ENCODE measurements around the gene CAMTA1. TPM values are rescaled to one million over a fixed set of nuclear protein-coding genes. Genes with fewer than 3 reads are reported as not detected.
A peak's percentile ranks its signal among the peaks of the same experiment; 100 is the strongest.

Gene CAMTA1
- polyA plus RNA-seq, 1 of the 3 experiments (the other 2 are of a cell fraction), result 63.1 TPM

DNA sequence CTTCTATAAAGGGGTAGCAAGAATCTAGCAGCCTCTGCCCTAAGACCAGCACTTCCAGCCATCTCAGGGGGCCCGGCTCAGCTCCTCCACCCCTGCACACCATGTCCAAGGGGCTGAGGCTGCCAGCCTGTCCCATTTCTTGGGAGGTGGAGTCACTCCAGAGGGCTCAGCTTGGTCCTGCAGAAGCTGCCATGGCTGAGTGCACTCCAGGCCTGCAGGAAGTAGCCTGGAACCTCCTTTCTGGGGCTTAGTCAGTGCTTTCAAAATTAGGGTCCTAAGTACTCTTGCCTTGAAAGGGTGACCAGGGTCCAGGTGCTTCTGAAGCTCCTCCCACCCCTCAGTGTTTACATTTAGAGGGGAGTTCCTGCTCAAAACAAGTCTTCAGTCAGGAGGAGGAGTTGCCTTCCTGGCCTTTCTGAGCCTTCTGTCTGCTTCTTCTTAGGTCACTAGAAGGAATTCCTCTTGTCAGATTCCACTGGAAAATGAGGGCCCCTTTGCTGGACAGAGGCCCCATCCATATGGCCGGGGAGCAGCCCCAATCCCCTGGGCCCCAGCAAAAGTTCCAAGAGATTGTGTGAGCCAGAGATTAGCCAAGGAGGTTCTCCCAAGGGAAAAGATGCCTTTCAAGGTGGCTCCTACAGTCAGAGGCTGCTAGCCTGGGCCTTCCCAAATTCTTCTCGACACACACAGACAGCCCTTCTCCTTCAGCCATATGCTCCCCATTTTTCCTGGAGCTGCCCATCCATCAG lies 857.7 kb downstream of the CAMTA1 start:
- TF ChIP-seq, protein P1, sequence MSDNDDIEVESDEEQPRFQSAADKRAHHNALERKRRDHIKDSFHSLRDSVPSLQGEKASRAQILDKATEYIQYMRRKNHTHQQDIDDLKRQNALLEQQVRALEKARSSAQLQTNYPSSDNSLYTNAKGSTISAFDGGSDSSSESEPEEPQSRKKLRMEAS (IDR thresholded peaks at IDR 0.05; ENCODE audit: low read depth), result no peak
- no peak for TF ChIP-seq GATA2 (CRISPR knock-in tag; IDR thresholded peaks at IDR 0.05)
- TF ChIP-seq RAD21 (IDR thresholded peaks at IDR 0.05; ENCODE audit: low read length), result no peak
- TF ChIP-seq, protein P2, sequence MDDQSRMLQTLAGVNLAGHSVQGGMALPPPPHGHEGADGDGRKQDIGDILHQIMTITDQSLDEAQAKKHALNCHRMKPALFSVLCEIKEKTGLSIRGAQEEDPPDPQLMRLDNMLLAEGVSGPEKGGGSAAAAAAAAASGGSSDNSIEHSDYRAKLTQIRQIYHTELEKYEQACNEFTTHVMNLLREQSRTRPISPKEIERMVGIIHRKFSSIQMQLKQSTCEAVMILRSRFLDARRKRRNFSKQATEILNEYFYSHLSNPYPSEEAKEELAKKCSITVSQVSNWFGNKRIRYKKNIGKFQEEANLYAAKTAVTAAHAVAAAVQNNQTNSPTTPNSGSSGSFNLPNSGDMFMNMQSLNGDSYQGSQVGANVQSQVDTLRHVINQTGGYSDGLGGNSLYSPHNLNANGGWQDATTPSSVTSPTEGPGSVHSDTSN (IDR thresholded peaks at IDR 0.05), result no peak
- TF ChIP-seq, protein P3, sequence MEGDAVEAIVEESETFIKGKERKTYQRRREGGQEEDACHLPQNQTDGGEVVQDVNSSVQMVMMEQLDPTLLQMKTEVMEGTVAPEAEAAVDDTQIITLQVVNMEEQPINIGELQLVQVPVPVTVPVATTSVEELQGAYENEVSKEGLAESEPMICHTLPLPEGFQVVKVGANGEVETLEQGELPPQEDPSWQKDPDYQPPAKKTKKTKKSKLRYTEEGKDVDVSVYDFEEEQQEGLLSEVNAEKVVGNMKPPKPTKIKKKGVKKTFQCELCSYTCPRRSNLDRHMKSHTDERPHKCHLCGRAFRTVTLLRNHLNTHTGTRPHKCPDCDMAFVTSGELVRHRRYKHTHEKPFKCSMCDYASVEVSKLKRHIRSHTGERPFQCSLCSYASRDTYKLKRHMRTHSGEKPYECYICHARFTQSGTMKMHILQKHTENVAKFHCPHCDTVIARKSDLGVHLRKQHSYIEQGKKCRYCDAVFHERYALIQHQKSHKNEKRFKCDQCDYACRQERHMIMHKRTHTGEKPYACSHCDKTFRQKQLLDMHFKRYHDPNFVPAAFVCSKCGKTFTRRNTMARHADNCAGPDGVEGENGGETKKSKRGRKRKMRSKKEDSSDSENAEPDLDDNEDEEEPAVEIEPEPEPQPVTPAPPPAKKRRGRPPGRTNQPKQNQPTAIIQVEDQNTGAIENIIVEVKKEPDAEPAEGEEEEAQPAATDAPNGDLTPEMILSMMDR (IDR thresholded peaks at IDR 0.05), result no peak
- no peak for TF ChIP-seq FOSL2 (IDR thresholded peaks at IDR 0.05; ENCODE audit: borderline replicate concordance, low read depth)
- TF ChIP-seq FOXJ3 (CRISPR knock-in tag; IDR thresholded peaks at IDR 0.05), result no peak
- TF ChIP-seq MEF2A (IDR thresholded peaks at IDR 0.05; ENCODE audit: borderline replicate concordance, low read depth), result no peak
- WGBS (ENCODE audit: low lambda C conversion rate), result 67% methylated on average over 3 of the region's 3 CpGs
- no peaks in the 10 kb centered on the region for H3K9me3 ChIP-seq
- H3K9me2 ChIP-seq, result no peaks in the 10 kb centered on the region
- CTCF ChIA-PET, result interaction anchor here (0.8 to 2.8 kb wide), 13 partner anchors 10 to 915 kb away, joined by 3 to 18 read pairs (median 7); no protein-coding TSS in a partner anchor
- no peak overlapping the region for H3K4me3 ChIP-seq (ENCODE audit: low read depth in 2 of 2, low read length in 1 of 2)
- peaks cover 0 to 65% of the 10 kb centered on the region in 2 experiments; a peak in 1 of 4 replicates for H3K4me1 ChIP-seq (ENCODE audit: control insufficient read depth in 1 of 2, insufficient read depth in 2 of 2, low read depth in 1 of 2, low read length in 1 of 2)
- H3K79me2 ChIP-seq (ENCODE audit: insufficient read depth), result no peaks in the 10 kb centered on the region
- no peaks in the 10 kb centered on the region for H4K20me1 ChIP-seq (ENCODE audit: insufficient read depth)
- no peak for DNase-seq
- H3F3A ChIP-seq (replicated peaks; ENCODE audit: insufficient read depth), result no peaks in the 10 kb centered on the region
- H3K36me3 ChIP-seq (replicated peaks in 1 of 2; ENCODE audit: control insufficient read depth in 1 of 2, insufficient read depth in 2 of 2, low read length in 1 of 2), result no peaks in the 10 kb centered on the region
- POLR2A ChIA-PET, result no interaction called here
- no peak overlapping the region for H3K9ac ChIP-seq
- H3K27me3 ChIP-seq (ENCODE audit: insufficient read depth), result no peaks in the 10 kb centered on the region
- H3K27ac ChIP-seq (ENCODE audit: low read depth in 2 of 2, low read length in 1 of 2), result peak overlapping the region in 1 of 2 experiments; percentile 81; a peak in 2 of 4 replicates
- H2AFZ ChIP-seq (ENCODE audit: low read depth), result no peak overlapping the region
- H3K4me2 ChIP-seq, result no peak overlapping the region

DNA sequence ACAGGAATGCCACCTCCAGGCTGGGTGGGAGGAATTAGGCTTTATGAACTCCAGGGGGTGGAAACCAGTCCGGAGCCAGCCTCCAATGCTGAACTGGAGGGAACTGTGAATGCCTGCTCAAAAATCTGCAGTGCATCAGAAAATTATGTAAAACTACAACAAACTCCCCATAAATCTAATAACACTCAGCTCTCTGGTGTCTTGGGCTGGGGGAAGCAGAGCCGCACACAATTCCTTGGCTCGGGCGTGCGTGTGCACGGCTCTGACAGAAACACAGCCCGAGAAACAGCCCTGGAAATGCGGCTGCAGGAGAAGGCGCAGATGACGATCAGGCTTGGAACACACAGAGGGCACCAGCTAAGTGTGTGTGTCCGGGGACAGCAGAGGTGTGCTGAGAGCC lies 858.3 kb downstream of the CAMTA1 start:
- Histone ChIP-seq H4K20me1 (ENCODE audit: insufficient read depth) (no peaks in the 10 kb centered on the region), H3K9me3 (no peaks in the 10 kb centered on the region), H3K4me3 (ENCODE audit: low read depth in 2 of 2, low read length in 1 of 2) (no peak overlapping the region), H3K4me2 (no peak overlapping the region), H3K4me1 (ENCODE audit: control insufficient read depth in 1 of 2, insufficient read depth in 2 of 2, low read depth in 1 of 2, low read length in 1 of 2) (peaks cover 0 to 64% of the 10 kb centered on the region in 2 experiments; a peak in 1 of 4 replicates), H3F3A (replicated peaks; ENCODE audit: insufficient read depth) (no peaks in the 10 kb centered on the region), H3K27ac (ENCODE audit: low read depth in 2 of 2, low read length in 1 of 2) (peak overlapping the region in 1 of 2 experiments; percentile 81; a peak in 2 of 4 replicates), H3K9ac (no peak overlapping the region), H3K27me3 (ENCODE audit: insufficient read depth) (no peaks in the 10 kb centered on the region), H3K36me3 (replicated peaks in 1 of 2; ENCODE audit: control insufficient read depth in 1 of 2, insufficient read depth in 2 of 2, low read length in 1 of 2) (no peaks in the 10 kb centered on the region), H2AFZ (ENCODE audit: low read depth) (no peak overlapping the region), H3K9me2 (no peaks in the 10 kb centered on the region), H3K79me2 (ENCODE audit: insufficient read depth) (no peaks in the 10 kb centered on the region)
- TF ChIP-seq, protein P2 (IDR thresholded peaks at IDR 0.05), result no peak
- TF ChIP-seq, protein P4, sequence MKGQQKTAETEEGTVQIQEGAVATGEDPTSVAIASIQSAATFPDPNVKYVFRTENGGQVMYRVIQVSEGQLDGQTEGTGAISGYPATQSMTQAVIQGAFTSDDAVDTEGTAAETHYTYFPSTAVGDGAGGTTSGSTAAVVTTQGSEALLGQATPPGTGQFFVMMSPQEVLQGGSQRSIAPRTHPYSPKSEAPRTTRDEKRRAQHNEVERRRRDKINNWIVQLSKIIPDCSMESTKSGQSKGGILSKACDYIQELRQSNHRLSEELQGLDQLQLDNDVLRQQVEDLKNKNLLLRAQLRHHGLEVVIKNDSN (IDR thresholded peaks at IDR 0.05; ENCODE audit: borderline replicate concordance, low read depth), result no peak
- TF ChIP-seq SIN3A (IDR thresholded peaks at IDR 0.05; ENCODE audit: borderline replicate concordance, low read depth, low read length) (no peak), YY1 (IDR thresholded peaks at IDR 0.05; ENCODE audit: low read depth) (no peak), CHD2 (IDR thresholded peaks at IDR 0.05; ENCODE audit: low read length, partially characterized antibody) (no peak)
- TF ChIP-seq, protein P3 (IDR thresholded peaks at IDR 0.05), result no peak
- POLR2A ChIA-PET, result no interaction called here
- CTCF ChIA-PET, result interaction anchor here (0.8 to 2.8 kb wide), 13 partner anchors 11 to 924 kb away, joined by 3 to 18 read pairs (median 7); no protein-coding TSS in a partner anchor
- WGBS (ENCODE audit: low lambda C conversion rate), result 85% methylated on average over 11 of the region's 11 CpGs
- no peak for DNase-seq
